ENCODE data around the gene ELOVL3.

DNA sequence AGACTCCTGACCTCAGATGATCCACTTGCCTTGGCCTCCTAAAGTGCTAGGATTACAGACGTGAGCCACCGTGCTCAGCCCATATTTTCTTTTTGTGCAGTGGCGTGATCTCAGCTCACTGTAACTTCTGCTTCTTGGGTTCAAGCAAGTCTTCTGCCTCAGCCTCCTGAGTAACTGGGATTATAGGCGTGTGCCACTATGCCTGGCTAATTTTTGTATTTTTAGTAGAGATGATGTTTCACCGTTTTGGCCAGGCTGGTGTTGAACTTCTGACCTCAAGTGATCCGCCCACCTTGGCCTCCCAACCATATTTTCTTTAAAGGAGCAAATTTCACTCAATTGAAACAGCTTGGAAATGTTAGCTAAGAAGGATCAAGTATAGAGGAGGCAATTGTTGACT is 35.7 kb downstream of the ELOVL3 start:
- TF ChIP-seq CTCF (IDR thresholded peaks at IDR 0.05): no peak
- no peak for TF ChIP-seq POLR2AphosphoS5 (IDR thresholded peaks at IDR 0.05; ENCODE audit: low read depth, low read length)
- TF ChIP-seq, protein P1, sequence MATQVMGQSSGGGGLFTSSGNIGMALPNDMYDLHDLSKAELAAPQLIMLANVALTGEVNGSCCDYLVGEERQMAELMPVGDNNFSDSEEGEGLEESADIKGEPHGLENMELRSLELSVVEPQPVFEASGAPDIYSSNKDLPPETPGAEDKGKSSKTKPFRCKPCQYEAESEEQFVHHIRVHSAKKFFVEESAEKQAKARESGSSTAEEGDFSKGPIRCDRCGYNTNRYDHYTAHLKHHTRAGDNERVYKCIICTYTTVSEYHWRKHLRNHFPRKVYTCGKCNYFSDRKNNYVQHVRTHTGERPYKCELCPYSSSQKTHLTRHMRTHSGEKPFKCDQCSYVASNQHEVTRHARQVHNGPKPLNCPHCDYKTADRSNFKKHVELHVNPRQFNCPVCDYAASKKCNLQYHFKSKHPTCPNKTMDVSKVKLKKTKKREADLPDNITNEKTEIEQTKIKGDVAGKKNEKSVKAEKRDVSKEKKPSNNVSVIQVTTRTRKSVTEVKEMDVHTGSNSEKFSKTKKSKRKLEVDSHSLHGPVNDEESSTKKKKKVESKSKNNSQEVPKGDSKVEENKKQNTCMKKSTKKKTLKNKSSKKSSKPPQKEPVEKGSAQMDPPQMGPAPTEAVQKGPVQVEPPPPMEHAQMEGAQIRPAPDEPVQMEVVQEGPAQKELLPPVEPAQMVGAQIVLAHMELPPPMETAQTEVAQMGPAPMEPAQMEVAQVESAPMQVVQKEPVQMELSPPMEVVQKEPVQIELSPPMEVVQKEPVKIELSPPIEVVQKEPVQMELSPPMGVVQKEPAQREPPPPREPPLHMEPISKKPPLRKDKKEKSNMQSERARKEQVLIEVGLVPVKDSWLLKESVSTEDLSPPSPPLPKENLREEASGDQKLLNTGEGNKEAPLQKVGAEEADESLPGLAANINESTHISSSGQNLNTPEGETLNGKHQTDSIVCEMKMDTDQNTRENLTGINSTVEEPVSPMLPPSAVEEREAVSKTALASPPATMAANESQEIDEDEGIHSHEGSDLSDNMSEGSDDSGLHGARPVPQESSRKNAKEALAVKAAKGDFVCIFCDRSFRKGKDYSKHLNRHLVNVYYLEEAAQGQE (IDR thresholded peaks at IDR 0.05; ENCODE audit: insufficient read depth in 1 of 2, low read depth in 2 of 2, low read length in 1 of 2): no peak
- TF ChIP-seq TCF7L2 (IDR thresholded peaks at IDR 0.05; ENCODE audit: low read depth, low read length): no peak
- TF ChIP-seq SIN3A (IDR thresholded peaks at IDR 0.05; ENCODE audit: borderline replicate concordance, insufficient read depth, low read depth, low read length): no peak

Data from Panc1 (cell line).